Spleen (tissue), 11 donors: ENCODE measurements around the gene SLC2A4. TPM values are rescaled to one million over a fixed set of nuclear protein-coding genes. Genes with fewer than 3 reads are reported as not detected.
A peak's percentile ranks its signal among the peaks of the same experiment; 100 is the strongest.
"Not testable (repeated sequence)": the region's sequence is repeated elsewhere in the genome, so short reads cannot be mapped to it uniquely, and the experiment has no call there.

Experiments
- DNase-seq: peaks from one replicate; pipeline ENCODE4 v3.0.0-alpha.2; 2020
- H3K27ac ChIP-seq, 8 donors: fragments of 200-600 bp; sonication (generic) in 7 of 8; 1 replicate in 4 of 8; 2 replicates in 4 of 8; pipeline versions ENCODE4 v1.5.0 to v1.8.0; 2016 to 2021; ENCODE audit warnings: inconsistent platforms in 4 of 8, mild to moderate bottlenecking in 4 of 8, moderate library complexity in 1 of 8
- H3K27me3 ChIP-seq, 7 donors: fragments of 200-600 bp; sonication (generic) in 6 of 7; replicated peaks in 1 of 7; 1 replicate in 4 of 7; 2 replicates in 3 of 7; pipeline versions ENCODE4 v1.5.0 to v1.8.0; 2016 to 2021; ENCODE audit warnings: inconsistent platforms in 3 of 7, mild to moderate bottlenecking in 1 of 7
- H3K36me3 ChIP-seq, 6 donors: fragments of 200-600 bp; sonication (generic) in 5 of 6; 1 replicate in 4 of 6; 2 replicates in 2 of 6; pipeline versions ENCODE4 v1.5.0 to v1.8.0; 2016 to 2021; ENCODE audit warnings: inconsistent platforms in 2 of 6
- H3K4me1 ChIP-seq, 6 donors: fragments of 200-600 bp; sonication (generic) in 5 of 6; 1 replicate in 3 of 6; 2 replicates in 3 of 6; pipeline versions ENCODE4 v1.5.0 to v1.8.0; 2016 to 2021; ENCODE audit warnings: inconsistent platforms in 3 of 6
- H3K4me3 ChIP-seq, 8 donors: fragments of 200-600 bp; sonication (generic) in 7 of 8; 1 replicate in 4 of 8; 2 replicates in 4 of 8; pipeline versions ENCODE4 v1.5.0 to v1.8.0; 2016 to 2021; ENCODE audit warnings: inconsistent platforms in 4 of 8, mild to moderate bottlenecking in 4 of 8, moderate library complexity in 2 of 8
- H3K9me3 ChIP-seq, 8 donors: fragments of 200-600 bp; sonication (generic) in 7 of 8; 1 replicate in 4 of 8; 2 replicates in 4 of 8; pipeline versions ENCODE4 v1.5.0 to v1.8.0; 2016 to 2021; ENCODE audit warnings: inconsistent platforms in 4 of 8
- POLR2A ChIP-seq, 3 donors: fragments of 450-650 bp; IDR thresholded peaks; one replicate each; pipeline ENCODE4 v1.5.1; 2017; ENCODE audit warnings: antibody characterized with exemption in 3 of 3, mild to moderate bottlenecking in 1 of 3
- POLR2AphosphoS5 ChIP-seq, 3 donors: sonication (generic); formaldehyde crosslinking; IDR thresholded peaks; one replicate each; pipeline ENCODE4 v1.5.1; 2017; ENCODE audit warnings: antibody characterized with exemption in 3 of 3
- WGBS, 5 donors: extraction: QIAGEN DNeasy Blood & Tissue Kit in 3 of 5; methylation state at CpG; one replicate each; pipeline versions ENCODE4 v1.1.5 to v1.1.7; 2013 to 2018; 5-methylcytosine and 5-hydroxymethylcytosine counted together
- intact Hi-C: fragments of 100-400 bp; cut with DNase I; formaldehyde crosslinking; loops from one replicate; pipeline ENCODE4 v1.15.0; 2023; ENCODE audit warnings: low total_unique reads
- polyA plus RNA-seq, 3 donors: library from polyadenylated mRNA; stranded (reverse); fragments of 200-250 nt; gene quantifications; one replicate each; pipeline ENCODE4 v1.2.1, GENCODE V29; 2013
- total RNA-seq, 7 donors: library from RNA; depleted of rRNA in 3 of 7; stranded (reverse); fragments of >200 nt in 3 of 7; fragmentation: NEBNext Ultra II Directional in 4 of 7; extraction: Animal tissue kit (Norgen Biotek cat#: 25700) in 4 of 7; gene quantifications; one replicate each; pipeline versions ENCODE4 v1.1.0 to v1.2.1, GENCODE V29; 2016 to 2021
- TF ChIP-seq, protein P1 (sequence below), 11 experiments: fragments of 200-600 bp in 7 of 11; fragments of 450-650 bp in 4 of 11; sonication (generic) in 4 of 11; IDR thresholded peaks in 8 of 11; conservative IDR thresholded peaks in 3 of 11; 1 replicate in 7 of 11; 2 replicates in 4 of 11; pipeline versions ENCODE4 v1.4.0 to v1.8.0; 2016 to 2021; ENCODE audit warnings: antibody characterized with exemption in 11 of 11, inconsistent platforms in 4 of 11, mild to moderate bottlenecking in 1 of 11
- donor health status: healthy with polysubstance abuse.
- donor health status: DM: no; HTN: no; CAD: no; lungs with moderate emphysema.
- donor health status: DM: no; HTN: no; CAD: no.
- donor health status: Bipolar disorder and iron deficiency.
- donor health status: healthy.
- donor health status: DM: no; HTN: no; CAD: no.
- donor health status: DM: yes; HTN: yes; CAD: no.

The SLC2A4 gene
- total and polyA plus RNA-seq, 10 donors = 0.07 to 1.6 (median 0.49) TPM

DNA sequence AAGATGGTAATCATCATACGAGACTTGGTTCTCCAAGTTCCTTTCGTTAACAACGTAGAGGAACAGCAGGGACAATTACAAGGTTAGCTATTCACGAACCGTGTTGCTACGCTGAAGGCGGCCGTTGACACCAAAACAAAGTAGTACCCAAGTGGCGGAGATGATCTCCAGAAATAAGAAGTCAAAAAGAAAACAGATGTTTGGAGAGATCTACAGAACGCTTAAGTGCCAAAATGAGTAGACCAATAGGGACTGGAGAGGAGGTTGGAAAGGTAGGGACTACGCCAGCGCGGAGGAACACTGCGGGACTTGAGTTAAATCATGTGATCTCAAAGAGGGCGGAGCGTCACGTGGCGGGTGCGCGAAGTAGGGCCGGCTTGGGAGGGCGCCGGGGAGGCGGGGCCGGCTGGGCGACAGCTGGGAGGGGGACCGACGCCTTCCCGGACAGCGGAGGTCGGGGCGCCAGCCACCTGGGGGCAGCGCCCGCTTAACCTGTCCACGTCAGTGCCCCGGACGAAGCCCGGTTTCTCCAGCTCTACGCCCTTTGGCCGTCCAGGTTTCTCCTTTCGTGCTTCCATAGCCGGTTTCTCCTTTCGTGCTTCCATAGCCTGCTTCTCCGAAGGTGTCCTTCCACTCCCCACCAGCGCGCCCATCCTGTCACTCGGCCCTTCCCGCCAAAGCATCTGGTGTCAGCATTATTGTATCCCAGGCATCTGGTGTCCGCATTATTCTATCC, 38.6 kb upstream of the SLC2A4 start:
- Histone ChIP-seq H3K27ac (peak overlapping the region; percentile 85 to 99 (median 98)), H3K4me3 (peak overlapping the region; percentile 69 to 99 (median 94)), H3K36me3 (peaks cover 0 to 61% (median 45%) of the 10 kb centered on the region in 6 donors), H3K27me3 (no peaks in the 10 kb centered on the region), H3K9me3 (no peaks in the 10 kb centered on the region), H3K4me1 (peaks cover 25 to 55% (median 40%) of the 10 kb centered on the region in 6 donors)
- TF ChIP-seq POLR2AphosphoS5 (IDR thresholded peaks at IDR 0.05) = peak; percentile 96
- peak in 2 of 3 donors; percentile 15 to 81 for TF ChIP-seq POLR2A (IDR thresholded peaks at IDR 0.05)
- TF ChIP-seq, protein P1, sequence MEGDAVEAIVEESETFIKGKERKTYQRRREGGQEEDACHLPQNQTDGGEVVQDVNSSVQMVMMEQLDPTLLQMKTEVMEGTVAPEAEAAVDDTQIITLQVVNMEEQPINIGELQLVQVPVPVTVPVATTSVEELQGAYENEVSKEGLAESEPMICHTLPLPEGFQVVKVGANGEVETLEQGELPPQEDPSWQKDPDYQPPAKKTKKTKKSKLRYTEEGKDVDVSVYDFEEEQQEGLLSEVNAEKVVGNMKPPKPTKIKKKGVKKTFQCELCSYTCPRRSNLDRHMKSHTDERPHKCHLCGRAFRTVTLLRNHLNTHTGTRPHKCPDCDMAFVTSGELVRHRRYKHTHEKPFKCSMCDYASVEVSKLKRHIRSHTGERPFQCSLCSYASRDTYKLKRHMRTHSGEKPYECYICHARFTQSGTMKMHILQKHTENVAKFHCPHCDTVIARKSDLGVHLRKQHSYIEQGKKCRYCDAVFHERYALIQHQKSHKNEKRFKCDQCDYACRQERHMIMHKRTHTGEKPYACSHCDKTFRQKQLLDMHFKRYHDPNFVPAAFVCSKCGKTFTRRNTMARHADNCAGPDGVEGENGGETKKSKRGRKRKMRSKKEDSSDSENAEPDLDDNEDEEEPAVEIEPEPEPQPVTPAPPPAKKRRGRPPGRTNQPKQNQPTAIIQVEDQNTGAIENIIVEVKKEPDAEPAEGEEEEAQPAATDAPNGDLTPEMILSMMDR (IDR thresholded peaks at IDR 0.05 in 8 of 11, conservative IDR thresholded peaks at IDR 0.05 in 3 of 11) = peak in 3 of 11 experiments; percentile 11 to 36 (median 27)
- DNase-seq = peak; percentile 97
- intact Hi-C loops = no loop called here
- WGBS, 5 donors = 1 to 3% (median 2%) methylated on average over 43 to 49 of the region's 49 CpGs

DNA sequence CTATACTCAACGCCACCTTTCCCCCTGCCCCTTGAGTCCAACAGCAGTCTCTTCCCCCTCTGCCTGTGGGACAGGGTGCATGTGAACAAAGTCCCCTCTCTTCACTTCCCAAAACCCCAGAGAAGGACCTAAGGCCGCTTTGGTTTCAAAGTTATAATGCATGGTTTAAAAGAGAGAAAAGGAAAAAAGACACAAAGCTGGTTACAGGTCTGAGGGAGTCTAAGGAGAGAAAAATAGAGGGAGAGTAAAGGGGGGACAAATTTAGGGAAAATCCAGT, 38.1 kb upstream of the SLC2A4 start:
- H3K4me3 ChIP-seq = peak overlapping the region; percentile 69 to 99 (median 94)
- DNase-seq = no peak
- H3K9me3 ChIP-seq = no peaks in the 10 kb centered on the region
- WGBS, 5 donors = 43 to 63% (median 52%) methylated on average over 2 of the region's 2 CpGs
- H3K27me3 ChIP-seq = no peaks in the 10 kb centered on the region
- peaks cover 25 to 60% (median 44%) of the 10 kb centered on the region in 6 donors for H3K4me1 ChIP-seq
- H3K27ac ChIP-seq = peak overlapping the region; percentile 85 to 99 (median 98)
- TF ChIP-seq, protein P1 (IDR thresholded peaks at IDR 0.05 in 8 of 11, conservative IDR thresholded peaks at IDR 0.05 in 3 of 11) = no peak
- intact Hi-C loops = no loop called here
- H3K36me3 ChIP-seq = peaks cover 0 to 62% (median 45%) of the 10 kb centered on the region in 6 donors

DNA sequence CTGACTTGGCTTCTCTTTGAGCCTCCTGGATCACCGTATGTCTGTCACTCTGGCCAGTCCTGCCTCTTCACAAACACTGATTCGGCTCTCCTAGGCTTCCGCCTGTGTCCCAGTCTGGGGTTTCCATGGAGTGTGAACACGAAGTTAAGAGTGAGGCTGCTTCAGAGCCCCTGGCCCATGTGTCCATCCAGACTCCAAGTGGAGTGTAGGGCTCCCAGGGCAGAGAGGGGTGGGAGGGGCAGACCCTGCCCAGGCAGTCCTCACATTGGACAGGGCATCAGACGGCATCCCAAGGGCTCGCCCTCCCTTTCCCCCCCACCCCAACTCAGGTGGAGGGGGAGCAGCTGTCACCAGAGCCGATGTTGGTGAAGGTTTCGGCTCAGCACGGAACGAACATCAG, 37.7 kb upstream of the SLC2A4 start:
- H3K27me3 ChIP-seq, H3K9me3 ChIP-seq, intact Hi-C loops, DNase-seq: not testable (repeated sequence)
- Histone ChIP-seq H3K36me3 (peaks cover 0 to 62% (median 45%) of the 10 kb centered on the region in 6 donors), H3K4me3 (peak overlapping the region in 2 of 8 donors; percentile 98 to 99), H3K4me1 (peaks cover 28 to 64% (median 49%) of the 10 kb centered on the region in 6 donors), H3K27ac (peak overlapping the region in 7 of 8 donors; percentile 96 to 99 (median 99))
- WGBS, 5 donors = 83 to 92% (median 88%) methylated on average over 9 to 10 of the region's 10 CpGs
- TF ChIP-seq POLR2AphosphoS5 (IDR thresholded peaks at IDR 0.05) = peak in 2 of 3 donors; percentile 19 to 26

DNA sequence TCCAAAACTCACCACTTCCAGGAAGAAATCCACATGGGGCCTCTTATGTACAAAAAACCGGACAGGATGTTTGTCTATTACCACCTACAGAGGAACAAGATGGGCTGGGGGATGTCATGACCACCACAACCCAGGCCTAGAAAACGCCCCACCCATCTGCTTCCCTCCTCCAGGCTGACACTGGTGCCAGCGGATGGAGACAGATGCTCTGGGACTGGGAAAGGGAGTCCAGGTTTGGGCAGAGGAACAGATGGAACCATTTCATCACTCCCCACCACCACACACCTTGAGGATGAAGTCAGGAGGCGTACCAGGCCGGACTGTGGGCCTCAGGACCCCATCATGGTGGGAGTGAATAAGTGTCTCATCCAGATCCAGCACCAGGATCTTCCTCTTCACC, 34.7 kb upstream of the SLC2A4 start:
- DNase-seq = no peak
- intact Hi-C loops = no loop called here
- Histone ChIP-seq H3K4me3 (no peak overlapping the region), H3K9me3 (no peaks in the 10 kb centered on the region), H3K4me1 (peaks cover 27 to 66% (median 48%) of the 10 kb centered on the region in 6 donors), H3K27ac (no peak overlapping the region), H3K27me3 (no peaks in the 10 kb centered on the region), H3K36me3 (peaks cover 0 to 54% (median 36%) of the 10 kb centered on the region in 6 donors)
- WGBS, 5 donors = 91 to 95% (median 94%) methylated on average over 5 of the region's 5 CpGs
- TF ChIP-seq POLR2A (IDR thresholded peaks at IDR 0.05) (no peak), POLR2AphosphoS5 (IDR thresholded peaks at IDR 0.05) (no peak)
- TF ChIP-seq, protein P1 (IDR thresholded peaks at IDR 0.05 in 8 of 11, conservative IDR thresholded peaks at IDR 0.05 in 3 of 11) = no peak
